A673 (cell line): Measurements from ENCODE around the gene VWA2. TPM values are rescaled to one million over a fixed set of nuclear protein-coding genes. Genes with fewer than 3 reads are reported as not detected.

ENCODE experiments used
- BruUV-seq: library from RNA; stranded (reverse); fragments of 400-500 nt; replicated peaks from 2 replicates; lab custom pipeline; 2021; lab: Mats Ljungman, UMichigan
- CTCF ChIA-PET: fragments of 300-600 bp; sonication (Branson Sonifier 250); formaldehyde crosslinking; loops from one replicate; lab custom pipeline; 2022; ENCODE audit warnings: antibody characterized with exemption; lab: Charles Lee
- POLR2A ChIA-PET: fragments of 300-600 bp; sonication (Branson Sonifier 250); formaldehyde crosslinking; loops from one replicate; lab custom pipeline; 2022; ENCODE audit warnings: antibody characterized with exemption; ENCODE audit not compliant: low non-redundant PET; lab: Charles Lee
- DNase-seq: peaks from one replicate; pipeline ENCODE4 v3.0.0-alpha.2; 2015; ENCODE audit warnings: low spot score
- H3K27ac ChIP-seq: fragments of 200-600 bp; sonication (generic); 2 replicates; pipeline ENCODE4 v1.5.1; 2016; ENCODE audit warnings: mixed run types, low read depth, mild to moderate bottlenecking, mixed read lengths, antibody characterized with exemption, low read length; ENCODE audit not compliant: poor library complexity, severe bottlenecking
- H3K27me3 ChIP-seq: fragments of 200-600 bp; sonication (generic); replicated peaks from 2 replicates; pipeline ENCODE4 v1.6.1; 2017; ENCODE audit warnings: mixed run types, low read depth, mild to moderate bottlenecking, mixed read lengths, antibody characterized with exemption, low read length; ENCODE audit not compliant: insufficient read depth, poor library complexity
- H3K36me3 ChIP-seq: fragments of 200-600 bp; sonication (generic); 2 replicates; pipeline ENCODE4 v1.6.1; 2016; ENCODE audit warnings: mixed run types, mild to moderate bottlenecking, mixed read lengths, antibody characterized with exemption, low read length; ENCODE audit not compliant: insufficient read depth, poor library complexity, severe bottlenecking
- H3K4me1 ChIP-seq: fragments of 200-600 bp; sonication (generic); 2 replicates; pipeline ENCODE4 v1.6.1; 2017; ENCODE audit warnings: mixed run types, mild to moderate bottlenecking, mixed read lengths, antibody characterized with exemption, low read length; ENCODE audit not compliant: insufficient read depth, poor library complexity, severe bottlenecking
- H3K4me3 ChIP-seq: fragments of 200-600 bp; sonication (generic); 2 replicates; pipeline ENCODE4 v1.5.1; 2016; ENCODE audit warnings: low read depth, mixed run types, mild to moderate bottlenecking, mixed read lengths, low read length; ENCODE audit not compliant: poor library complexity, severe bottlenecking
- H3K9me3 ChIP-seq: fragments of 200-600 bp; sonication (generic); 2 replicates; pipeline ENCODE4 v1.6.1; 2016; ENCODE audit warnings: mixed run types, low read depth, mild to moderate bottlenecking, mixed read lengths, antibody characterized with exemption, low read length; ENCODE audit not compliant: poor library complexity, severe bottlenecking
- CTCF ChIP-seq: fragments of 300-800, 200-600 bp; sonication (generic); conservative IDR thresholded peaks from 2 replicates; pipeline ENCODE4 v1.5.1; 2017; ENCODE audit warnings: low read depth, mild to moderate bottlenecking, antibody characterized with exemption, low read length, moderate library complexity, mixed read lengths
- EZH2 ChIP-seq: fragments of 200-600 bp; sonication (generic); IDR thresholded peaks from 2 replicates; pipeline ENCODE4 v1.6.1; 2017; ENCODE audit warnings: borderline replicate concordance, low read depth, mild to moderate bottlenecking, mixed read lengths, antibody characterized with exemption, low read length; ENCODE audit not compliant: poor library complexity, severe bottlenecking
- intact Hi-C: fragments of 100-400 bp; cut with micrococcal nuclease; formaldehyde crosslinking; loops from one replicate; pipeline ENCODE4 v1.10.0; 2022; ENCODE audit not compliant: unreplicated experiment
- total RNA-seq: library from RNA; stranded (reverse); gene quantifications from 2 replicates; pipeline ENCODE4 v1.2.3, GENCODE V29; 2021

Gene VWA2
- total RNA-seq, 1 experiment from 2014 or later: not detected

GRCh38 chr10:114276066-114276465, 37.0 kb downstream of the VWA2 start:
- peaks cover 8% of the 10 kb centered on the region for H3K27me3 ChIP-seq
- intact Hi-C loops: no loop called here
- POLR2A ChIA-PET: no interaction called here
- no peaks in the 10 kb centered on the region for H3K9me3 ChIP-seq
- no TSS peak for BruUV-seq
- no peak overlapping the region for H3K27ac ChIP-seq
- no peaks in the 10 kb centered on the region for H3K4me1 ChIP-seq
- no peak for DNase-seq
- CTCF ChIA-PET: no interaction called here
- H3K4me3 ChIP-seq: no peak overlapping the region
- no peaks in the 10 kb centered on the region for H3K36me3 ChIP-seq
- no peak for TF ChIP-seq CTCF
- TF ChIP-seq EZH2: no peak

DNA sequence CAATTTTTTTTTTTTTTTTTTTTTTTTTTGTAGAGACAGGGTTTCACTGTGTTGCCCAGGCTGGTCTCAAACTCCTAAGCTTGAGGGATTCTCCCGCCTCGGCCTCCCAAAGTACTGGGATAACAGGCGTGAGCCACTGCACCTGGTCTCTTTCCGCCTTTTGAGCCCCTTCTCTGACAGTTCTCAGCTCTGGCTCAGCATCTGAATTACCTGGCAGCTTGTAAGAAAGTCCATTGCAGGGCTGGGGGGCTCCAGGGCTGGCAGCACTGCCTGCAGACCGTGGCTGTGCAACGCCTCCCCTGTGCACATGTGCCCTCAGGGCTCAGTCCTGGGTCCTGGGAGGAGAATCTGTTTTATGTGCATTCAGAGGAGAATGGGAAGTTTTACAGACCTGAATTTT, 37.6 kb downstream of the VWA2 start:
- intact Hi-C loops: no loop called here

DNA sequence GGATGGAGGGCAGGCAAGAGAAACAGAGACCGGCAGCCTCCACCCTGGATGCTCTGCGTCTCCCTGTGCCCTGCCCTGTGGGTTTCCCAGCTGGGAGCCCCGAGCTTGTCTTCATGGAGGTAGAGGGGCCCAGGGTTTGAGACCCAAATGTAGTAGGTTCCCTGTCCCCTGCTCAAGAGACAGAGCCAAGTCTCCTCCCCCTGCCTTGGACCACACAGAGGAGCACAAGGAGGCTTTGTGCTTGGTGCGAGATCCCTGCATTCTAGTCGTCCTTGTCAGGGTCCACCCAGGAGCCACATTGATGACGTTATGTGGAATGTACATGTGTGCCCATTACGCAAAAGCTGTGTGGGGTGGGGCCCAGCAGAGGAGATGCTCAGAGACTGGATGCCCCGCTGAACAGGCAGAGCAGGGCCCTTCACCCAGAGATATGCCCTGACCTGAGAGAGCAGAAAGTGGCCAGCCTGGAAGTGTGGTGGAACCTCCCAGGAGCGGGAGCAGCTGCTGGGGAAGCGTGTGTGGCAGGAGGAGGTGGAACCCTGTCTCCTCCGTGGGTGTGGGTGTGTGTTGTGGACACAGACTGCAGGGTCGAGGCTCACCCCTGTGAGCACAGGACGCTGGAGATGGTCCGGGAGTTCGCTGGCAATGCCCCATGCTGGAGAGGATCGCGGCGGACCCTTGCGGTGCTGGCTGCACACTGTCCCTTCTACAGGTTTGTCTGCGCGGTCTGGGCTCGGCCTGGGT, 39.3 kb downstream of the VWA2 start:
- H3K36me3 ChIP-seq: no peaks in the 10 kb centered on the region
- intact Hi-C loops: no loop called here
- no TSS peak for BruUV-seq
- no peak overlapping the region for H3K4me3 ChIP-seq
- H3K27ac ChIP-seq: no peak overlapping the region
- TF ChIP-seq EZH2 (no peak), CTCF (no peak)
- CTCF ChIA-PET: no interaction called here
- POLR2A ChIA-PET: no interaction called here
- no peak for DNase-seq
- H3K9me3 ChIP-seq: no peaks in the 10 kb centered on the region
- no peaks in the 10 kb centered on the region for H3K4me1 ChIP-seq
- peaks cover 8% of the 10 kb centered on the region for H3K27me3 ChIP-seq

More for the DNA sequence above, 37.6 kb downstream of the VWA2 start:
- peaks cover 8% of the 10 kb centered on the region for H3K27me3 ChIP-seq
- no peak for TF ChIP-seq EZH2
- TF ChIP-seq CTCF: no peak
- BruUV-seq: no TSS peak
- H3K9me3 ChIP-seq: no peaks in the 10 kb centered on the region
- no peaks in the 10 kb centered on the region for H3K4me1 ChIP-seq
- H3K27ac ChIP-seq: no peak overlapping the region
- ChIA-PET POLR2A (no interaction called here), CTCF (interaction anchor here (0.7 kb wide), 1 partner anchor 27 kb away, joined by 10 read pairs; no protein-coding TSS in a partner anchor)
- DNase-seq: no peak
- H3K36me3 ChIP-seq: no peaks in the 10 kb centered on the region
- H3K4me3 ChIP-seq: no peak overlapping the region
